CD1c-positive myeloid dendritic cell (primary cell): Measurements from ENCODE around the gene SND1.
"Not testable (repeated sequence)": the region's sequence is repeated elsewhere in the genome, so short reads cannot be mapped to it uniquely, and the experiment has no call there.

Experiments used
- DNase-seq: peaks from one replicate; pipeline ENCODE4 v3.0.0-alpha.2; 2016; ENCODE audit errors: extremely low spot score

The SND1 gene

DNA sequence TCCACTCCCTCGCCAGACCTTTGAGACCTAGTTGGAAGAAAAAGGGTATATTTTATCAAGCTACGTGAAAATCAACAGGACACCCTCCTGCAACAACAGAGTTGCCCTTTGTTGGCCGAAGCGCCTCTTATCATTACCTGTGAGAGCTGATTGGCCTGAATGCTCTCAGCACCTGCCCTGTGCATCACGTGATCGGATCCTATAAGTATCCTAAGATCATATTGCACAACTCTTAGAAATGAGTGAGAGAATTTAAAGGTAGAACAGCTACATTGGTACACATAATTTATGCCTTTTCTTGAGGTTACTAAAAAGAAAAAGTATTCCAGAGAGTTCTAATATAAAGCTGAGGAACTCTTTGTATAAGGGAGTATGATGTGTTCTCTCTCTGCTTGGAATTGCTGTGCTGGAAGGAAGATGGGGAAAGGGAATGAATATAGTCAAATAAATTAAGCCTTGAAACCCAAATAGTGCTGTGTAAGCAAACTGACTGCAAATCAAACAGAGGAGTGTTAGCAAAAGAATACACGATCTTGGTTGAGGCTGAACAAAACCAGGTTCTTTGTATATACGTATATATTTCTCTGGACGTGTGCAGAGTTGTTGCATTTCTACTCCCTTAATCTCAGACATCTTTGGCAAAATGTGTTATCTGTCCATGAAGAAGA, 309.9 kb downstream of the SND1 start:
- no peak for DNase-seq

- DNase-seq = no peak
Measured at GRCh38 chr7:127962589-127963361, 310.8 kb downstream of the SND1 start.

GRCh38 chr7:127963850-127964249, 311.9 kb downstream of the SND1 start:
- DNase-seq = not testable (repeated sequence)

DNA sequence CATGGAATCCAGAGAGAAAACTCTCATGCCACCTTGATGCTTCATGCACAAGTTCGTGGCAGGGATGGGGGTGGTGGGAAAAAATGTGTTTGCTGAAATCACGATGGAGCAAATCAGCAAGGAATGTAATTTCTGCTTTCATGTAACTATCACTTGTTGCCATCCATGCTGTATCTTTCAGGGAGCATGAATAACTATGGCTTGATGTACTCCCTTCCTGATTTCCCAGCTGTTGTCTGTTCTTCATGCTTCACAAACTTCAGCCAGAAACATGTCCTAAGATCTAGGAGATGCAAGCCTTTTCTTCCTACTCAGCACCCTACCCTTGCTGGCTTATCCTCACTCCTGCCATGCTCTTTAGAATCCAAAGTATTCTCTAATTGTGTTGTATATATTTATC, 315.3 kb downstream of the SND1 start:
- no peak for DNase-seq

- no peak for DNase-seq
Measured at GRCh38 chr7:127968547-127968946, 316.6 kb downstream of the SND1 start.

GRCh38 chr7:127973832-127974231, 321.8 kb downstream of the SND1 start:
- no peak for DNase-seq

- DNase-seq = no peak
Measured at GRCh38 chr7:127974446-127975035, 322.5 kb downstream of the SND1 start.

- DNase-seq = no peak
Measured at GRCh38 chr7:127976056-127976737, 324.2 kb downstream of the SND1 start.

- DNase-seq = no peak
Measured at GRCh38 chr7:127976738-127977120, 324.7 kb downstream of the SND1 start.

DNA sequence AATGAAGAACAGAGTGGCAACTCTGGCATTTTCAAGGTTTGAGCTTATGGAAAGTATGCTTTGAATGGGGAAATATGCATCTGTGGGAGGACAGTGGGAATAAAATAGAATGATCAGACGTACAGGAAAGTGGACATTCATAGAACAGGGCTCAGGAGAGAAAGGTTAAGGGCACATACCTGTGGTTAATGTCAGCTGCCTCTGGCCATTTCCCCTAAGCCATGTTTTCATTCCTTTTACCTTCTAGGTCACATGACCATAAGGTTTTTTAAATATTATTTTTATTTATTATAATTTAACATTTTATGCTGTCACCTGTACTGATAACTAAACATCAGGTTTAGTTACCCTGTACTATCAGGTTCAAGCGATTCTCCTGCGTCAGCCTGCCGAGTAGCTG, 326.4 kb downstream of the SND1 start:
- no peak for DNase-seq

DNA sequence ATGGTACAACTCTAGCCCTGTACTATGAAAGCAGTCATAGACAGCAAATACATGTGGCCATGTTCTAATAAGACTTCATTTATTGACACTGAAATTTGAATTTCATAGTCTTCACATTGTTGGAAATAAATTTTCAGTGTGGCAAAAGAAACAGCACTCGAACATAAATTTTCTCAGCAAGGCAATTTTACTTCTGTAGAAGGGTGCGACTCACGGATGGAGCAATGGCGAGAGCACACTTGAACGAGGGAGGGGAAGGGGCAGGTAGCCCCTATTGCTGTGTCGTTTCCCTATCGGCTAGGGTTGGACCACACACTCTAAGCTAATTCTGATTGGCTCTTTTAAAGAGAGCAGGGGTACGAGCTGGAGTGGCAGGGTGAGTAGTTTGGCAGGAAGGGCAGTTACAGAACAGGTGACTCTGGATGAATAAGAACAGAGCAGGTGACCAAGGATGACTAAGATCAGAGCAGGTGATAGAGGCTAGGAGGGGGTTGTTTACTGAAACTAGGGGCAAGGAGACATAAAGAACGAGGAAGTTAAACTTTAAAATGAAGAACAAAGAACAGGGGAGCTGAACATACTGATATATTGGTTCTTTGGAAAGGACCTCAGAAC, 327.2 kb downstream of the SND1 start:
- DNase-seq = no peak

GRCh38 chr7:127979728-127980126, 327.7 kb downstream of the SND1 start:
- no peak for DNase-seq

- no peak for DNase-seq
Measured at GRCh38 chr7:127980901-127981300, 328.9 kb downstream of the SND1 start.

DNA sequence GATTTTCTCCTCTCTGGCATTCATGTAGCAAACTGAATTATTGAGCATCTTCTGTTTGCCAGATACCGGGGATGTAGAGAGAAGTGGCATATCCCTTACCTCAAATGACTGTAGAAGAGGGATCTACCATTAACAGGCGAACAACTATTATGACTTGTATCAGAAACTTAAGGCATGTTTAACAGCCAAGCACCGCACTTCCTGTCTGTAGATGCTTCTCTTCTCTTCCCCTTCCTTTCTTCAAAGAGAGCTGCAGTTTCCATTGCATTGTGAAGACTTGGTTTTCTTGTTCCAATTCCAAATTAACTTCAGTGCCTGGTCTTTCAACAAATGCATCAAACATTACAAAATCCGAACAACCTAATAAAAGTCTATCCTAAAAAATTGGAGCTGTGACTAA, 330.0 kb downstream of the SND1 start:
- DNase-seq = no peak

GRCh38 chr7:127983804-127984332, 331.9 kb downstream of the SND1 start:
- no peak for DNase-seq

DNA sequence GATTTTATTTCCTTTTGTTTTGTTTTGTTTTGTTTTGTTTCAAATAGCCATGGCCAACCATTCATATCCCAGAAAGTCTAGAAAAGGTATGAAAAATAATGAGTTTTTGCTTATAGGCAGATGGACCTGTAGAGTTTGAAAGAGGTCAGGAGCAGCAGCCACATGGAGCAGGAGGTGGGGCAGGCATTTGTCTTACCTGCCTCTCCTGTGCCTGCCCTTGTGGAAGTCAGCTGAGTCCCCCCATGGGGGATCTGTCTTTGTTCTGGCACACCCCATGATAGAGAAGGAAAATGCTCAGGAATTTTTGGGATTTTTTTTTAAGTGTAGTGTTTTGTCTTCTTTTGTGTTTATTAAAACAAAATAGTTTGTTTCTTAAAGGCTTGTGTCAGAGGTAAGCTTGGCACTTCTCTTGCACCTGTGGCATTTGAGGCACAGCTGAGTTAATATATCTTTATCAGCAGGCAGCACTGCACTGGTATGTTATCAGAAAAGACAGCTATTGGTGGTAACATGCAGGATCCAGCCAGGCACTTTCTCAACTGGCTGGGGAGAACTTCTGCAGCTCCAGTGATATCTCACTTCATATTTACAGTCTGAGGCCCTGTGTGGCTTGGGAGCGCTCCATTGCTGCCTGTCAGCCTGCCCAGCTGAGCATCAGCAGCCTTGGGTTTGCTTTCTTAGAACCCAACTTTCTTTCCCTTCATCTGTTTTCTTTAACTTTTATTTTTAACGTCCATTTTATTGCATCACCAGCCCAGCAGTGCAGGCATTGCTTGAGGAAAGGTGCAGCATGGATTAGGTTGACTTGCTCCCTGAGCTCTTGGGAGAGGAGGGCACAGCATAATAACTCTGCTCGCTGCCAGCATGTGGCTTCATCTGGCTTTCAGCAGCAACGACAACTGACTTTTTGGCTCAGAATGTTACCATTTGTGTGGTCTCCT, 334.9 kb downstream of the SND1 start:
- DNase-seq = no peak

DNA sequence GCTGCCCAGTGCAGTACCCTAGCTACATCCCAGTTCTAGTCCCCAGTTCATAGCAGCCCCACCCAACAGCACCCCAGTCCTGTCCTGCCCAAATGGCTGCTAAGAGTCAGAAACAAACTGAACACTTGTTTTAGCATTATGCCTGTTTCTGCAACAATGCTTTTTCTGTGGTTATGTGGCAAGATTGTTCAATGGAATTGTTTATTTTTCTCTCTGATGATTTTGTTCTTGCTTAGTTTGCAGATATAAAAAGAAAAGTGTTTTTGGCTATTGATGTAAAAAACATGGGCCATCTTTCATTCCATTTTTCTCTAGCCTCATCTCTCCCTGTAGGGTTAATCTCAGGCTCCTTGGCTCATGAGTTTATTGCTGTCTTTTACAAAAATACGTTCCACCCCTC, 336.8 kb downstream of the SND1 start:
- no peak for DNase-seq

- no peak for DNase-seq
Measured at GRCh38 chr7:127993317-127993716, 341.3 kb downstream of the SND1 start.

- DNase-seq = no peak
Measured at GRCh38 chr7:127993987-127994386, 342.0 kb downstream of the SND1 start.

- no peak for DNase-seq
Measured at GRCh38 chr7:127995156-127995880, 343.3 kb downstream of the SND1 start.
